ENCODE measurements around the gene HSD17B12.
"Not testable (repeated sequence)": the region's sequence is repeated elsewhere in the genome, so short reads cannot be mapped to it uniquely, and the experiment has no call there.

Gene HSD17B12

GRCh38 chr11:43680521-43681400 lies at the start of gene HSD17B12:
HSD17B12 (plus strand) TSS chr11:43680738; CDS start chr11:43680828, 90 bp downstream.
- peak; percentile 95 to 100 for DNase-seq

GRCh38 chr11:43631732-43632131 lies 48.8 kb upstream of the HSD17B12 start:
- no peak for DNase-seq

DNA sequence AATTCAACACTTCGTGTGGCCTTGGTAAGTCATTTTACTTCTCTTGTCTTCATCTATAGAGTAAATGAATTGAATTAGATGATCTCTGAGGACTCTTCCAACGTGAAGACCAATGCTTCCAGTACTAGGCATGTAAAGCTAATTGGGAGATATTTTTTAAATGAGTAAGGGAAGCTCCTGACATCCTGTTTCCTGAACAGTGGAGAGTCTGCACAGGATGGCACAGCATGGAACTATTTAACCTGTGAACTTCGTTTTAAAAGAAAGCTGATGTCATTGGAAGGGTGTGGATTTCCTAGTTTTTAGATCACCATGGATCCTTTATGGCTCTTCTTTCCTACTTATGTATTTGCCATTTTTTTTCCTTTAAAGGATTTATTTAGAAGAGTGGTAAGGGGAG lies 48.4 kb upstream of the HSD17B12 start:
- DNase-seq = no peak

- DNase-seq = no peak
Measured at GRCh38 chr11:43638717-43639116, 41.8 kb upstream of the HSD17B12 start.

DNA sequence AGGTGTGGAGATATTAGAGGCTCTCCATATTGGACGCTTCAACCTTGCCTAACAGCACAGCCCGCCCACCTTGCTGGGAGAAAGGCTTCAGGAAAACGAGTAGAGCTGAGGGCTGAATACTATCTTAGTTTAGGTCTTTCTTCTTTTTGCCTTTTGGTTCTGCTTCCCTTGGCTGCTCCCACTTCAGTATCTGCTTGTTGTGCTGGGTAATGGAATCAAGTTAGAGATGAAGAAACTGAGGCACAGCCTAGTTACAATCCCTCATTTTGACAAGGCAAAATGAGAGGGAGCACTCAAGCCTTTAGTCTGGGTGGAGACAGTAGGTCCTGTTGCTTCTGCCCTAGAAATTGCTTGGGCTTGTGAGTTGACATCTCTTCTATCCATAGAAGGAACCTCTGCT lies 41.3 kb upstream of the HSD17B12 start:
- DNase-seq = no peak

GRCh38 chr11:43639920-43640319 lies 40.6 kb upstream of the HSD17B12 start:
- no peak for DNase-seq

DNA sequence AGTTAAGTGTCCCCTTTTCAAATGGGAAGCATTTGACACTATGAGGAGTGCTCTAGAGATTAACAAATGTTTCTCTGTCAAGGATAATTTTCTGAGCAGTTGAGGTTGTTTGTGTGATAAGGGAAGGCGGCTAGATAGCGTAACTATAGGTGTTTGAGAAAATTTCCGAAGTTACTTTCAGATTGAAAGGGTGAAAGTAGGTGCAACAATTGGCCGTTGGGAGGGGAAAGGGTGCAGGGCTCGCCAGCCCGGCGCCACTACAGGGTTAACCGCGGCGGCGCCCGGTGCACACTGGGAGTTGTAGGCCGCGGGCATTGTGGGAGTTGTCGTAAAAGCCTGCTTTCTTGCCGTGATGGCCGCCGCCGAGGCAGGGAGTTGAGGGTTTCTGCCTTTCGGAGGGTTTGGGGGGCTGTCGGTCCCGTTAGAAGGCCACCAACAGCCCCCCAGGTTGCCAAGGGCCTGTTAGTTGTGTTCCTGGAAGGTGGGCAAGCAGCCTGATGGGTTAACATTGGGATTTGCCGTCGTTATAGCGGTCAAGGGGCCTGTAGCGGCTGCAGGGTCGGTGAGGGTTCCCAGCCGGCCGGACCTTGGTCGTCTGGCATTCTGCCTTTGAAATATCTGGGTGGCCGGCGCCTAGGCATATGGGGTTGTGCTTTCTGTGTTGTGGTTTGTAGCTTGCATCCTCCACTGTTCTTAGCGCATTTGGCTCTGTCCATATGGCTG lies 36.5 kb upstream of the HSD17B12 start:
- peak; percentile 80 to 84 for DNase-seq

DNA sequence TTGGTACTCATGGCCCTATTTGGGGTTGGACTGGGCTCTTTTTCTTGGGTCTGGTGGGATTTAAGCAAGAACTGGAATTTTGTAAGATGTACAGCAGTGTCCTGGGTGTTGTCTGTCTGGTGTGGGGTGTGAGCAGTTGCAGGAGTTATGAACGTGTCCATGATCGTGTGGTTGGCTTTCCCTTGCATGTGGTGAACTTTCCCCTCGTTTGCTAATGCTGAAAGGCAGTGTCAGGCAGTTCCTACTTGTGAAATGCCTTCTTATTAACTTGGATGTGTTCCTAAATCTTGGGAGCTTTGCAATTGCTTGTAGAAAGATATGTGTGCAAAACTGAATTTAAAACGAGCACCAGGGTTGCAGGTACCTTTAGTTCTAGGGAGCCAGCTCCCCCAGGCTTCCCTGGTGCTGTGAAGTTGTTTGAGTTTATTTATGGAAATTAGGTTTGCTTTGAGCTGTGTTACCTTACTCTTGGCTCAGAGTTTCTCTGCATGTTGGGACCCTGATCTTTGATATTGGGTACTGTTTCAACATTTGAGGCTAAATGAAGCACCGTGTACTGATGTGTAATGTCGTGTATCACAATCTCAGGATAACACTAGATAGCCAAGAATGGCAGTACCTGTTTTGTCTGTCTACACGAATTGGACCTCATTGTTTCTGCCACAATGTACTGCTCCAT lies 35.8 kb upstream of the HSD17B12 start:
- DNase-seq = no peak

DNA sequence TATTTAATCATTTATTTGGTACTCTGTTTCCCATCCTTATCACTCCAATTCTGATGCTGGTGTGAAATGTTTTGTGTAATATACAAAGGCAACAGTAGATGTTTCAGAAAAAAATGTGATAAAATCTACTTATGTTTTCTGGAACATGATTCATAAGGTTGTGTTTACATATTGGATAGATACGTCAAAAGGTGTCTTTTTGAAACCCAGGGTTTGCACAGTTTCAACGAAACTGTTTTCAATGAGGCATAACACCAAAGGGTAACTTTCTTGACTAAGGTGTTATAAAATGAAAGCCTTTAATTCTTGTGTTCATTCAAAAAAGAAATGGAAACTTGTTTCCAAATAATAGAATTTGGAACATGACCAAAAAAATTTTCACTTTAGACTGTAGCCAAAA lies 33.8 kb upstream of the HSD17B12 start:
- DNase-seq = no peak

DNA sequence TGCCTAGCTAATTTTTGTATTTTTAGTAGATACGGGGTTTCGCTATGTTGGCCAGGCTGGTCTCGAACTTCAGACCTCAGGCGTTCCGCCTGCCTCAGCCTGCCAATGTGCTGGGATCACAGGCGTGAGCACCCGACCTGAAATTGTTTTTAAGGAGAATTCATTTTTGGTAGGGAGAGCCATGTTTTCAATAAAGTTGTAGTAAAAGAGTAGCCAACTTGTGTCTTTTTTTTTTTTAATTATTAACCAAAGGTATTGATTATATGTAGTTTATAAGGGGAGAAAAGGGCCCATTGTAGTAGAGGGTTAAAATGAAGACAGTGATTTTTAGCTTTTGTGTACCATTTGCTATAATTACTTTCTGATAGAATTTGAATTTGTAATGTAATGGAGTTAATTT lies 31.6 kb upstream of the HSD17B12 start:
- DNase-seq = no peak

GRCh38 chr11:43649501-43649900 lies 31.0 kb upstream of the HSD17B12 start:
- no peak for DNase-seq

DNA sequence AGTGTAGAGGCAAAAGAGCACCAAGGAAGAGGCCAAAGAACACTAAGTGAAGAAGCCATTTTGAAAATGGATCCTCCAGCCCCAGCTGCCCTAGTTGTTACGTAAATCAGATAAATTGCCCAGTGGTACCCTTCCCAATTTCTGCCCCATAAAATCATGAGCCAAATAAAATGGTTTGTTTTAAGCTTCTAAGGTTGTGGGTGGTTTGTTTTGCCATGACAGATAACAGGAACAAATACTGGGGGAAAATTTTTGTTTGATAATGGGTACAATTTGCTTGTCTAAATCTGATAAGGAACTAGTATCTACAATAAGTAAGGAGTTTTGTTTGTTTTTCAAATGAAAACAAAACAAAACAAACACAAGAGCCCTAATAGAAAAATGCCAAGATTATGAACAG lies 30.6 kb upstream of the HSD17B12 start:
- DNase-seq = no peak

GRCh38 chr11:43663018-43663417 lies 17.5 kb upstream of the HSD17B12 start:
- not testable (repeated sequence) for DNase-seq

DNA sequence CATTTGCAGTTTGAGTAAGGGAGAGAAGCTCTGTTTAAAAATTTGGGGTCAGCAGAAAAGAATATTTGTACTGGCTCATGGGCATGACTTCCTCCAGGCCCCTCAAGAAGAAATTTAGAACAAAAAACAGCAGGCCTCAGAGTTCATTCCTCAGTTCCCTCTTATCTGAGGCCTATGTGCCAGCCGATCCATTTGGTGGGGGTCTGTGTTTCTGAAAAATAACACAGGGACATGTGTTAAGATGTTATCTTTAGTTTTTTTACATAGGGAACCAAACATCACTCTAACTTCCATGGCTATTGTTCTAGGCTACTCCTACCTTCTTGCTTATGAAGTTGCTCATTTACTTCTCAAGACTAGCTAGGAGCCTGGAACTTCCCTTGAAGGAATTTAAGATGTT lies 16.2 kb upstream of the HSD17B12 start:
- DNase-seq = no peak

GRCh38 chr11:43671284-43671683 lies 9.3 kb upstream of the HSD17B12 start:
- DNase-seq = not testable (repeated sequence)

DNA sequence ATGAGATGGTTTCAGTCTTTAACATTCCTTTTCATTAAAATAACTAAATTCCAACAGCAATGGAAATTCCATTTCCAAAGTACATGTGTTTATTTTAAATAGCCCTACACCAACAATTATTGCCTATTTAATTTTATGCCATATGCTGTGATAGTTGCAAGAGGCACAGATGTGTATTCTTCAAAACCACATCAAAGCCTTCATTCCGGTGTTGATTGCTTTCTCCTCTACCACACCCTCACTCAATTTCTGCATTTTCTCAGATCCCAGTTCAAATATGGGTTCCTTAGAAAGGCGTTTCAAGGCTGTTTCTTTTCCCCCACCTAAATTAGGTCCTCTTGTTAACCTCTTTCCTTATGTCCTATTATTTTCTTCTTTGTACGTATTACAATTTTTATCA lies 6.0 kb upstream of the HSD17B12 start:
- DNase-seq = no peak

GRCh38 chr11:43676933-43677332 lies 3.6 kb upstream of the HSD17B12 start:
- DNase-seq = no peak

GRCh38 chr11:43681401-43681942 lies 934 bp downstream of the HSD17B12 start:
- DNase-seq = no peak

GRCh38 chr11:43682081-43682480 lies 1.5 kb downstream of the HSD17B12 start:
- not testable (repeated sequence) for DNase-seq

DNA sequence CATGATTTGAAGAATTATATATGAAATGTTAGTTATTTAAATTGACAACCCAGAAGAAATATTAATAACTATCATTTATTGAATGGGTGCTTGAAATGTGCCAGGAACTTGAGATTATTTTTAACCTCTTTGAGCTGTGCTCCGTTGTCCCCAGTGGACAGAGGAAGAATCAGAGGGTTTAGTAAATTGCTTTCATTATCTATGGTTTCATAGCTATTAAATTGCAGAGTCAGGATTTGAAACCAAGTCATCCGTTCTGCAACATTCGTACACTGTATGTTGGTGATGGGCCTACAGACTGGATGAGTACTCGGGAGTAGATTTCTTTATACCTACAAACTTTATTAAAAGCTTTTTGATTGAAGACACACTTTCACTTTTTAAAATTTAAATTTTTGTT lies 4.9 kb downstream of the HSD17B12 start:
- DNase-seq = no peak

- DNase-seq = no peak
Measured at GRCh38 chr11:43686207-43686606, 5.7 kb downstream of the HSD17B12 start.

DNA sequence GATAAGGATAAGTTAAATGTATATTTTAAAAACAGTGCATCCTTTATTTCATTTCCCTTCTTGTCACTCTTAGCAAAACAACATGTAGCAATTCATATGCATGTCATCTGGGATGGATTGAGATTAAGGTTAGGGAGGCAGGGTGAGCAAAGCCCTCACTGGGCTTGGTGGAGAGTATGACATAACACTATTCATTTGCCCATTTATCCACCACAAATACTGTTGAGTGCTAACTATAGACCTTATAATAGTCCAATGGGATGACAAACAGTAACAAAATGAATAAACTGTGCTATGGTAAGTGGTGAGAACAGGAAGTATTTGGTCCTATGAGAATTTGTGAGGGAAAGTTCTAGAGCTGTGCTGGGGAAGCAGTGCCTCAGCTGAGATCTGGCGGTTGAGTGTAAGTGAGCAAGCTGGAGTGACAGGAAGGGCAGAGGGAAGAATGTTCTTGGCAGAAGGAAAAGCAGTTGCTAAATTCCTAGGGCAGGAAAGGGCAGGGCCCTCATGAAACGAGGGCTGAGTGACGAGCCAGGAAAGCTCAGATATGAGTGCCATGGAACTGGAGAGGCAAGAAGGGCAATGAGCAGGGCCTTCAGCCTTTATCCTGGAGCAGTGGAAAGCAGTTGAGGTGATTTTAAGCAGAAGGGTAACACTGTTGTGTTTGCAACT lies 6.7 kb downstream of the HSD17B12 start:
- DNase-seq = no peak

DNA sequence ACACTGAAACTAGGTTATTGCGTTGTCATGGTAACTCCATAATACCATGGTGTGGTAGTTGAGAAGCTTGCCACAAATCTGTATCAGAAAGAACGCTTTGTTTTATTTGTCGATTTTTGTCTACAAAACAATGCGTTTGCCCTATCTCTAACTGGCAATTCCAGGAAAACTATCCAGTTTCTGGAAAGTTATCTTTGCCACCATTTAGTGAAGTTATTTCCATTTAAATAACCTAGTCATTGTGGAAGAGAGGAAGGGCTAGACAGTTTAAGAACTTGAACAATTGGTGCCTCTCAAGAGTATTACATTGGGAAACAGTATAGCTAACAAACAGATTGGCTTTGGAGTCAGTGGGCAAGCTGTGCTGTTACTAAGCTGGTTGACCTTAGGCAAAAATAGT lies 7.9 kb downstream of the HSD17B12 start:
- DNase-seq = no peak

Data from stimulated activated CD4-positive, alpha-beta T cell treated with anti-CD3 and anti-CD28 coated beads, Interleukin-4, amount 100 ng/mL, for 4 hours (primary cell).